ENCODE measurements around the gene ABHD6. TPM values are rescaled to one million over a fixed set of nuclear protein-coding genes. Genes with fewer than 3 reads are reported as not detected.

ABHD6 gene
- total and polyA plus RNA-seq, 9 of the 15 experiments (the other 6 are each of a cell fraction or from before 2014, with no cell fraction given): 0.53 to 3.6 (median 2.5) TPM

DNA sequence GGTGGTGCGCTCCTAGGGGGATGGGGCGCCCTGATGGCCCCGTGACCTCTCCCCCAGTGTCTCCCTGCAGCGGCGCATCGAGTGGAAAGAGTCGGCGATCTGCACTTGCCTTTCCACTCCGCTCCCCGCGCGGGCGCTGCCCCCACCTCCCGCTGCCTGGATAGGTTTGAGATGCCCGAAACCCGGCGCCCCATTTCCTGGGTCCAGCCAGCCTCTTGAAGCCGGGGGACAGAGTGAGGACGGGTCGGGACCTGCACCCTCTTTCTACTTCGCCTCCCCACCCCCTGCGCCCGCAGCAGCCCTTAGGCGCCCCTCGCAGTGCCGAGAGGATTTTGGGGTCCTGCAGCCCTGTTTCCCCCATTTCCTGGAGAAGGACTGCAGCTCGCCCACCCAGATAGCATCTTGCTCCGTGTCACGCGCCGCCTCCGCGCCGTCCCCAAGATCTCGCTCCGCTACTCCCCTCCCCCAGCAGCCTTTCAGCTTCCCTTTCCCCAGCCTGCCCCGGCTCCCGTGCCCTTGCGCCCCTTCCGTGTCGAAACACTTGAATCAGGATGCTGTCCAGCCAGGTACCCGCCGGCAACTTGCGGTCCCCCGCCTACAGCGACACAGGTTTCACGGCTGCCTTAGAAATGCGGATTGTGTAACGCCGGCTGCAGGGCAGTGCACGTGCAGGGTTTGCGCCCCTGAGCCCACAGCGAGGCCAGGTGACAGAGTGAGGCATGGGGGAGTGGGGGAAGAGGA lies 519 bp downstream of the ABHD6 start (continued):
- TF ChIP-seq, protein P1, sequence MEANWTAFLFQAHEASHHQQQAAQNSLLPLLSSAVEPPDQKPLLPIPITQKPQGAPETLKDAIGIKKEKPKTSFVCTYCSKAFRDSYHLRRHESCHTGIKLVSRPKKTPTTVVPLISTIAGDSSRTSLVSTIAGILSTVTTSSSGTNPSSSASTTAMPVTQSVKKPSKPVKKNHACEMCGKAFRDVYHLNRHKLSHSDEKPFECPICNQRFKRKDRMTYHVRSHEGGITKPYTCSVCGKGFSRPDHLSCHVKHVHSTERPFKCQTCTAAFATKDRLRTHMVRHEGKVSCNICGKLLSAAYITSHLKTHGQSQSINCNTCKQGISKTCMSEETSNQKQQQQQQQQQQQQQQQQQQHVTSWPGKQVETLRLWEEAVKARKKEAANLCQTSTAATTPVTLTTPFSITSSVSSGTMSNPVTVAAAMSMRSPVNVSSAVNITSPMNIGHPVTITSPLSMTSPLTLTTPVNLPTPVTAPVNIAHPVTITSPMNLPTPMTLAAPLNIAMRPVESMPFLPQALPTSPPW (CRISPR knock-in tag; IDR thresholded peaks at IDR 0.05): 0 out of 2 replicates have a peak, but pooled peaks have one; percentile 12
- TF ChIP-seq ARID1B (IDR thresholded peaks at IDR 0.05) (0 out of 2 replicates have a peak, but pooled peaks have one; percentile 11), ZFP36 (IDR thresholded peaks at IDR 0.05; ENCODE audit: low read depth, low read length, partially characterized antibody) (peak; percentile 31), MAZ (CRISPR knock-in tag; conservative IDR thresholded peaks at IDR 0.05 in 1 of 2, IDR thresholded peaks at IDR 0.05 in 1 of 2) (0 out of 4 replicates have a peak, but pooled peaks have one; percentile 6 to 40), FUS (optimal IDR thresholded peaks at IDR 0.05; ENCODE audit: low read depth, low read length) (peak; percentile 9), NRF1 (conservative IDR thresholded peaks at IDR 0.05 in 1 of 2, IDR thresholded peaks at IDR 0.05 in 1 of 2) (peak in 1 of 2 experiments; percentile 45; a peak in 1 of 4 replicates), BHLHE40 (IDR thresholded peaks at IDR 0.05; ENCODE audit: low read length) (peak; percentile 83)
- TF ChIP-seq, protein P2, sequence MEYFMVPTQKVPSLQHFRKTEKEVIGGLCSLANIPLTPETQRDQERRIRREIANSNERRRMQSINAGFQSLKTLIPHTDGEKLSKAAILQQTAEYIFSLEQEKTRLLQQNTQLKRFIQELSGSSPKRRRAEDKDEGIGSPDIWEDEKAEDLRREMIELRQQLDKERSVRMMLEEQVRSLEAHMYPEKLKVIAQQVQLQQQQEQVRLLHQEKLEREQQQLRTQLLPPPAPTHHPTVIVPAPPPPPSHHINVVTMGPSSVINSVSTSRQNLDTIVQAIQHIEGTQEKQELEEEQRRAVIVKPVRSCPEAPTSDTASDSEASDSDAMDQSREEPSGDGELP (CRISPR knock-in tag; IDR thresholded peaks at IDR 0.05; ENCODE audit: borderline replicate concordance): 0 out of 2 replicates have a peak, but pooled peaks have one; percentile 7
- TF ChIP-seq, protein P3, sequence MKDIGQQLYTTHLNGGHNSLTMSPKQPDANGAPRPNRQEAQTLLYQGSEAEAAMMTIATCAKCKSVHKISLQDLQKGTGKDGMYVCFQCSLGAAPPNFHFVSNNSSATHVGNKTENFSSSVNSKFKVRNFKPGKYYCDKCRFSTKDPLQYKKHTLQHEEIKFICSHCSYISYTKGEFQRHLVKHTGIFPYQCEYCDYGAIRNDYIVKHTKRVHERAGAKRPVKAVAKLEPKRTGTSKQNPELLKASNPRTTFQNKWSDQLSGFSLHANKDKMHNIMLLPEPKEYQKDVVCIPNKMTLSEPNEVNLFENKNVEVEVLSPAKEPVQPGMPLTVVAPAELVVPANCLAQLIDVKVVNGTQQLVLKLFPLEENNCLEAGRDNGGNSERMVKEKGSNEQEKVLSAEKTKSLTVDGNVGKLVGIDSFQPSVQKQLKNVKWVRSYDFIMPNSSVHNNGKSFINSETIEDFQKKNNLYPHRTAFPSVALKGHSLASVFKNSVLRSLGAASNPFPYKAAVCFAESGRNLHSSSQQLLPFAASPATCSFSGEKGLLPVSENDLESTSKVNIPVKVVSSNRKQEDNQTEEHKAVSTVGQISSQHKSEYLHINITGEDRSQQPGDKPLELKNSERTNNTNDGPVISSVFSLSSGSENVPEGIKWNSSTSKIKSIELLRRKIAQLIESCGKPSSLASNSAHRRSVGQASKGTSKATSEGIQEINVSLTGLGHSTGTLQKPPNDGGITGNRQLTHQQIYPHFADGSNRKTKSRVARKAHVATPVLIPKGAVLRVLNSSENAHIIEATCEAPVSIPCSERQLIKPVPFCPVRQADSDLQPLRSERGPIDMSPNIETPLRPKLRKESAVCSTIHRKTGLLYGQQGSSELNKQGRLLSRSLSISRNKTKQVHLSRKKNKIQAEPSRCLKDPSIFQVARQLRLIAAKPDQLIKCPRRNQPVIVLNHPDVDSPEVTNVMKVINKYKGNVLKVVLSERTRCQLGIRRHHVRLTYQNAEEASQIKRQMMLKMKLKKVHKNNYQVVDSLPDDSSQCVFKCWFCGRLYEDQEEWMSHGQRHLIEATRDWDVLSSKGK (CRISPR knock-in tag; IDR thresholded peaks at IDR 0.05): no peak
- TF ChIP-seq, protein P4, sequence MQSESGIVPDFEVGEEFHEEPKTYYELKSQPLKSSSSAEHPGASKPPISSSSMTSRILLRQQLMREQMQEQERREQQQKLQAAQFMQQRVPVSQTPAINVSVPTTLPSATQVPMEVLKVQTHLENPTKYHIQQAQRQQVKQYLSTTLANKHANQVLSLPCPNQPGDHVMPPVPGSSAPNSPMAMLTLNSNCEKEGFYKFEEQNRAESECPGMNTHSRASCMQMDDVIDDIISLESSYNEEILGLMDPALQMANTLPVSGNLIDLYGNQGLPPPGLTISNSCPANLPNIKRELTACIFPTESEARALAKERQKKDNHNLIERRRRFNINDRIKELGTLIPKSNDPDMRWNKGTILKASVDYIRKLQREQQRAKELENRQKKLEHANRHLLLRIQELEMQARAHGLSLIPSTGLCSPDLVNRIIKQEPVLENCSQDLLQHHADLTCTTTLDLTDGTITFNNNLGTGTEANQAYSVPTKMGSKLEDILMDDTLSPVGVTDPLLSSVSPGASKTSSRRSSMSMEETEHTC (IDR thresholded peaks at IDR 0.05): no peak
- TF ChIP-seq, protein P5, sequence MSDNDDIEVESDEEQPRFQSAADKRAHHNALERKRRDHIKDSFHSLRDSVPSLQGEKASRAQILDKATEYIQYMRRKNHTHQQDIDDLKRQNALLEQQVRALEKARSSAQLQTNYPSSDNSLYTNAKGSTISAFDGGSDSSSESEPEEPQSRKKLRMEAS (CRISPR knock-in tag; IDR thresholded peaks at IDR 0.05): peak; percentile 49; the same call in 1 of the 2 replicates
- TF ChIP-seq, protein P6, sequence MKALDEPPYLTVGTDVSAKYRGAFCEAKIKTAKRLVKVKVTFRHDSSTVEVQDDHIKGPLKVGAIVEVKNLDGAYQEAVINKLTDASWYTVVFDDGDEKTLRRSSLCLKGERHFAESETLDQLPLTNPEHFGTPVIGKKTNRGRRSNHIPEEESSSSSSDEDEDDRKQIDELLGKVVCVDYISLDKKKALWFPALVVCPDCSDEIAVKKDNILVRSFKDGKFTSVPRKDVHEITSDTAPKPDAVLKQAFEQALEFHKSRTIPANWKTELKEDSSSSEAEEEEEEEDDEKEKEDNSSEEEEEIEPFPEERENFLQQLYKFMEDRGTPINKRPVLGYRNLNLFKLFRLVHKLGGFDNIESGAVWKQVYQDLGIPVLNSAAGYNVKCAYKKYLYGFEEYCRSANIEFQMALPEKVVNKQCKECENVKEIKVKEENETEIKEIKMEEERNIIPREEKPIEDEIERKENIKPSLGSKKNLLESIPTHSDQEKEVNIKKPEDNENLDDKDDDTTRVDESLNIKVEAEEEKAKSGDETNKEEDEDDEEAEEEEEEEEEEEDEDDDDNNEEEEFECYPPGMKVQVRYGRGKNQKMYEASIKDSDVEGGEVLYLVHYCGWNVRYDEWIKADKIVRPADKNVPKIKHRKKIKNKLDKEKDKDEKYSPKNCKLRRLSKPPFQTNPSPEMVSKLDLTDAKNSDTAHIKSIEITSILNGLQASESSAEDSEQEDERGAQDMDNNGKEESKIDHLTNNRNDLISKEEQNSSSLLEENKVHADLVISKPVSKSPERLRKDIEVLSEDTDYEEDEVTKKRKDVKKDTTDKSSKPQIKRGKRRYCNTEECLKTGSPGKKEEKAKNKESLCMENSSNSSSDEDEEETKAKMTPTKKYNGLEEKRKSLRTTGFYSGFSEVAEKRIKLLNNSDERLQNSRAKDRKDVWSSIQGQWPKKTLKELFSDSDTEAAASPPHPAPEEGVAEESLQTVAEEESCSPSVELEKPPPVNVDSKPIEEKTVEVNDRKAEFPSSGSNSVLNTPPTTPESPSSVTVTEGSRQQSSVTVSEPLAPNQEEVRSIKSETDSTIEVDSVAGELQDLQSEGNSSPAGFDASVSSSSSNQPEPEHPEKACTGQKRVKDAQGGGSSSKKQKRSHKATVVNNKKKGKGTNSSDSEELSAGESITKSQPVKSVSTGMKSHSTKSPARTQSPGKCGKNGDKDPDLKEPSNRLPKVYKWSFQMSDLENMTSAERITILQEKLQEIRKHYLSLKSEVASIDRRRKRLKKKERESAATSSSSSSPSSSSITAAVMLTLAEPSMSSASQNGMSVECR (CRISPR knock-in tag; IDR thresholded peaks at IDR 0.05): peak; percentile 50; the same call in 1 of the 2 replicates

Measured in K562 (cell line).